ENCODE results near the gene PRKG1. TPM values are rescaled to one million over a fixed set of nuclear protein-coding genes. Genes with fewer than 3 reads are reported as not detected.

Gene PRKG1
- total RNA-seq, 1 experiment from 2014 or later, result 10.4 TPM

DNA sequence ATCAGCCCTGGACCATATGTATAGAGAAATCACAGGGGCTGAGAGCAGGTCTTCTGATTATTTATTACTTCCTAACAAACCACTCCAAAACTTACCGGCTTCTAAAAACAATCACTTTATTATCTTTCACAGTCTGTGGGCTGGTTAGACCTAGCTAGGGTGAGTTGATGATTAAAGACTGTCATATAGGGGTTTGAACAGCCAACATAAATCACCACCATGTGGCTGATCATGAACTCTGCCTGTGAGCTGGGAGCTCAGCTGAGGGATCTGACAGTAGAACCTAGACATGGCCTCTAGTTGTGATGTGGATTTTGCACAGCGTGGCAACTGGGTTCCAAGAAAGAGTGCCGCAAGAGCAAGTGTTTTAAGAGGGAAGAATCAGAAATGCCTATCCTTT lies 319.8 kb downstream of the PRKG1 start:
- no peaks in the 10 kb centered on the region for H3K4me1 ChIP-seq (ENCODE audit: insufficient read depth, low read length)
- no peak overlapping the region for H3K9ac ChIP-seq (ENCODE audit: extremely low read depth, insufficient read length, low read length)
- WGBS (ENCODE audit: extremely low coverage, insufficient read length, low lambda C conversion rate), result no CpG with 5 or more reads among the region's 3 CpGs
- H3K9me3 ChIP-seq (ENCODE audit: control insufficient read depth, low read depth, low read length), result no peaks in the 10 kb centered on the region
- no peak overlapping the region for H3K18ac ChIP-seq (ENCODE audit: insufficient read length, low read depth, low read length)
- no peak overlapping the region for H3K27ac Mint-ChIP-seq
- H2BK120ac ChIP-seq (ENCODE audit: low read depth, low read length, poor library complexity, severe bottlenecking), result no peak overlapping the region
- no peak overlapping the region for H4K91ac ChIP-seq (ENCODE audit: insufficient read length, low read depth, low read length)
- H4K8ac ChIP-seq (replicated peaks; ENCODE audit: insufficient read length, low read depth, low read length), result no peak overlapping the region
- H4K5ac ChIP-seq (ENCODE audit: insufficient read length, low read depth, low read length), result no peak overlapping the region
- no peaks in the 10 kb centered on the region; a peak in 1 of 4 replicates for H3K4me1 Mint-ChIP-seq
- no peaks in the 10 kb centered on the region for H3K23me2 ChIP-seq (ENCODE audit: insufficient read length, low read depth, low read length, poor library complexity, severe bottlenecking)
- H3K4me3 Mint-ChIP-seq, result no peak overlapping the region
- no peaks in the 10 kb centered on the region for H3K27me3 ChIP-seq (ENCODE audit: insufficient read depth, low read length)
- H2BK12ac ChIP-seq (ENCODE audit: insufficient read length, low read depth, low read length), result no peak overlapping the region
- no peak for DNase-seq
- H3K4me2 ChIP-seq (ENCODE audit: insufficient read depth, insufficient read length, low read length), result no peak overlapping the region
- peaks cover 8% of the 10 kb centered on the region in 2 experiments; a peak in 4 of 5 replicates for H3K9me3 Mint-ChIP-seq
- no peak overlapping the region for H3K23ac ChIP-seq (ENCODE audit: insufficient read length, low read depth, low read length)
- H3K79me2 ChIP-seq (ENCODE audit: insufficient read depth, low read length), result no peaks in the 10 kb centered on the region
- no peak overlapping the region for H2AK5ac ChIP-seq (ENCODE audit: insufficient read length, low read length)
- H2BK15ac ChIP-seq (ENCODE audit: low read depth, low read length), result no peak overlapping the region
- no peak overlapping the region for H3K56ac ChIP-seq (ENCODE audit: insufficient read length, low read depth, low read length)
- H3K27me3 Mint-ChIP-seq (ENCODE audit: low read depth), result no peaks in the 10 kb centered on the region
- TF ChIP-seq, protein P1, sequence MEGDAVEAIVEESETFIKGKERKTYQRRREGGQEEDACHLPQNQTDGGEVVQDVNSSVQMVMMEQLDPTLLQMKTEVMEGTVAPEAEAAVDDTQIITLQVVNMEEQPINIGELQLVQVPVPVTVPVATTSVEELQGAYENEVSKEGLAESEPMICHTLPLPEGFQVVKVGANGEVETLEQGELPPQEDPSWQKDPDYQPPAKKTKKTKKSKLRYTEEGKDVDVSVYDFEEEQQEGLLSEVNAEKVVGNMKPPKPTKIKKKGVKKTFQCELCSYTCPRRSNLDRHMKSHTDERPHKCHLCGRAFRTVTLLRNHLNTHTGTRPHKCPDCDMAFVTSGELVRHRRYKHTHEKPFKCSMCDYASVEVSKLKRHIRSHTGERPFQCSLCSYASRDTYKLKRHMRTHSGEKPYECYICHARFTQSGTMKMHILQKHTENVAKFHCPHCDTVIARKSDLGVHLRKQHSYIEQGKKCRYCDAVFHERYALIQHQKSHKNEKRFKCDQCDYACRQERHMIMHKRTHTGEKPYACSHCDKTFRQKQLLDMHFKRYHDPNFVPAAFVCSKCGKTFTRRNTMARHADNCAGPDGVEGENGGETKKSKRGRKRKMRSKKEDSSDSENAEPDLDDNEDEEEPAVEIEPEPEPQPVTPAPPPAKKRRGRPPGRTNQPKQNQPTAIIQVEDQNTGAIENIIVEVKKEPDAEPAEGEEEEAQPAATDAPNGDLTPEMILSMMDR (conservative IDR thresholded peaks at IDR 0.05), result no peak
- no peak overlapping the region for H3T11ph ChIP-seq (ENCODE audit: low read length)
- H2BK5ac ChIP-seq (ENCODE audit: insufficient read length, low read length), result no peak overlapping the region
- H3K36me3 Mint-ChIP-seq (ENCODE audit: insufficient read depth in 1 of 3, low read depth in 3 of 3), result peaks cover 0 to 6% (median 2%) of the 10 kb centered on the region in 3 experiments; a peak in 4 of 7 replicates
- H2AFZ ChIP-seq (ENCODE audit: low read length), result no peak overlapping the region
- no peak overlapping the region for H3K14ac ChIP-seq (ENCODE audit: insufficient read depth, low read length)
- H3K79me1 ChIP-seq (ENCODE audit: insufficient read depth, low read depth, low read length, poor library complexity, severe bottlenecking), result no peaks in the 10 kb centered on the region
- no peak overlapping the region for H2BK20ac ChIP-seq (ENCODE audit: low read depth, low read length, poor library complexity, severe bottlenecking)
- H3K27ac ChIP-seq (ENCODE audit: insufficient read length, low read depth, low read length), result no peak overlapping the region
- no peaks in the 10 kb centered on the region for H4K20me1 ChIP-seq (ENCODE audit: control insufficient read depth, insufficient read depth, insufficient read length)
- no peak overlapping the region for H3K4ac ChIP-seq (ENCODE audit: low read depth, low read length)

All from H9 (cell line).